Kidney (tissue), 14 donors: ENCODE measurements around the gene GARRE1. TPM values are rescaled to one million over a fixed set of nuclear protein-coding genes. Genes with fewer than 3 reads are reported as not detected.
A peak's percentile ranks its signal among the peaks of the same experiment; 100 is the strongest.

Experiments
- DNase-seq, 5 donors: peaks; one replicate each; pipeline ENCODE4 v3.0.0-alpha.2; 2013 to 2020
- FAIRE-seq: peaks from 2 replicates; lab custom pipeline; 2012; peaks lifted over from hg19 to GRCh38; lab: Jason Lieb, UNC
- H3K27ac ChIP-seq, 2 donors: one replicate each; pipeline ENCODE4 v1.7.0; 2013; ENCODE audit warnings: low read depth in 2 of 2, low read length in 2 of 2, inconsistent platforms in 1 of 2
- H3K27me3 ChIP-seq: one replicate; pipeline ENCODE4 v1.7.1; 2013; ENCODE audit warnings: low read length, inconsistent platforms; ENCODE audit not compliant: control insufficient read depth, insufficient read depth
- H3K36me3 ChIP-seq, 3 donors: one replicate each; pipeline versions ENCODE4 v1.7.0 to v1.7.1; 2013; ENCODE audit warnings: low read length in 3 of 3, control low read depth in 1 of 3, inconsistent platforms in 1 of 3; ENCODE audit not compliant: insufficient read depth in 3 of 3, control insufficient read depth in 2 of 3
- H3K4me1 ChIP-seq, 3 donors: one replicate each; pipeline versions ENCODE4 v1.7.0 to v1.7.1; 2013; ENCODE audit warnings: low read length in 3 of 3, inconsistent platforms in 1 of 3, low read depth in 1 of 3; ENCODE audit not compliant: control insufficient read depth in 2 of 3, insufficient read depth in 2 of 3
- H3K4me3 ChIP-seq, 3 donors: one replicate each; pipeline versions ENCODE4 v1.7.0 to v1.8.1; 2013; ENCODE audit warnings: low read length in 3 of 3, control low read depth in 1 of 3, inconsistent platforms in 1 of 3
- H3K9ac ChIP-seq, 3 donors: one replicate each; pipeline versions ENCODE4 v1.7.0 to v1.7.1; 2013; ENCODE audit warnings: low read length in 3 of 3, control low read depth in 1 of 3, inconsistent platforms in 1 of 3
- H3K9me3 ChIP-seq, 3 donors: one replicate each; pipeline versions ENCODE4 v1.7.0 to v1.7.1; 2013; ENCODE audit warnings: low read length in 3 of 3, control low read depth in 1 of 3, inconsistent platforms in 1 of 3; ENCODE audit not compliant: control insufficient read depth in 2 of 3, insufficient read depth in 1 of 3
- intact Hi-C: fragments of 100-400 bp; cut with DNase I; formaldehyde crosslinking; loops from one replicate; pipeline ENCODE4 v1.11.1; 2022
- polyA plus RNA-seq: library from polyadenylated mRNA; stranded (reverse); fragments of 350-450 nt; fragmentation: Illumina TruSeq; extraction: RNeasy Lipid Tissue Mini Kit (QIAGEN cat#74804); gene quantifications from one replicate; pipeline ENCODE4 v1.2.3, GENCODE V29; 2014; ENCODE audit warnings: low read depth, low replicate concordance; ENCODE audit not compliant: insufficient read depth
- total RNA-seq: library from RNA; stranded (reverse); fragmentation: NEBNext Ultra II Directional; extraction: Animal tissue kit (Norgen Biotek cat#: 25700); gene quantifications from one replicate; pipeline ENCODE4 v1.2.1, GENCODE V29; 2021
- TF ChIP-seq, protein P1 (sequence below): IDR thresholded peaks from 3 replicates; pipeline ENCODE4 v1.5.1; 2012; ENCODE audit warnings: mild to moderate bottlenecking, moderate library complexity, borderline replicate concordance; ENCODE audit not compliant: insufficient read depth; ENCODE audit errors: extremely low read depth
- donor health status: control.
- donor health status: control.
- donor health status: control.
- donor health status: control.
- donor health status: control.
- donor health status: DM: yes; HTN: yes; CAD: no.
- donor health status: Normal renal cell carcinoma (clear cell type).

Gene GARRE1
- total and polyA plus RNA-seq, 2 donors from 2014 or later = 5.5 to 37.7 TPM

DNA sequence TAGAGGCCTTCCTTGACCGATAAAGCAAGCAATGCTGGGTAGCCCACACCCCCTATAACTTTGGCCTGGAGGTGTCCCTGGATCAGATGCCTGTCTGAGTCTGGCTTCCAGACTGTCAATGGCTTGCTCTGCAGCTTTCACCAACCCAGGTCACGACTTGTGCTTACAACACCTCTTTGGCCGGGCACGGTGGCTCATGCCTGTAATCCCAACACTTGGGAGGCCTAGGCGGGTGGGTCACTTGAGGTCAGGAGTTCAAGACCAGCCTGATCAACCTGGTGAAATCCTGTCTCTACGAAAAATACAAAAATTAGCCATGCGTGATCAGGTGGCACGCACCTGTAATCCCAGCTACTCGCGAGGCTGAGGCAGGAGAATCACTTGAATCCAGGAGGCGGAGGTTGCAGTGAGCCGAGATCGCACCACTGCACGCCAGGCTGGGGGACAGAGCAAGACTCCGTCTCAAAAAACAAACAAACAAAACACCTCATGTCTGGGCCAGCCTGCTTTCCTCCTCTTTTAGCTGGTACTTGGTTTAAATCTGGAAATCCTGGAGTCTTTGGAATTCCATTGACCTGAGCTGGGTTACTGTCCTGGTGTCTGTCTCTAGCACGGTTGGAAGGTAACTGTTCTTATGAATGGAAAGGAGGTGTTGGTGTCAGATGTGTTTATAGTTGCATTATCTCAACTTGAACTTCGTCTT is 10.3 kb upstream of the GARRE1 start:
- TF ChIP-seq, protein P1, sequence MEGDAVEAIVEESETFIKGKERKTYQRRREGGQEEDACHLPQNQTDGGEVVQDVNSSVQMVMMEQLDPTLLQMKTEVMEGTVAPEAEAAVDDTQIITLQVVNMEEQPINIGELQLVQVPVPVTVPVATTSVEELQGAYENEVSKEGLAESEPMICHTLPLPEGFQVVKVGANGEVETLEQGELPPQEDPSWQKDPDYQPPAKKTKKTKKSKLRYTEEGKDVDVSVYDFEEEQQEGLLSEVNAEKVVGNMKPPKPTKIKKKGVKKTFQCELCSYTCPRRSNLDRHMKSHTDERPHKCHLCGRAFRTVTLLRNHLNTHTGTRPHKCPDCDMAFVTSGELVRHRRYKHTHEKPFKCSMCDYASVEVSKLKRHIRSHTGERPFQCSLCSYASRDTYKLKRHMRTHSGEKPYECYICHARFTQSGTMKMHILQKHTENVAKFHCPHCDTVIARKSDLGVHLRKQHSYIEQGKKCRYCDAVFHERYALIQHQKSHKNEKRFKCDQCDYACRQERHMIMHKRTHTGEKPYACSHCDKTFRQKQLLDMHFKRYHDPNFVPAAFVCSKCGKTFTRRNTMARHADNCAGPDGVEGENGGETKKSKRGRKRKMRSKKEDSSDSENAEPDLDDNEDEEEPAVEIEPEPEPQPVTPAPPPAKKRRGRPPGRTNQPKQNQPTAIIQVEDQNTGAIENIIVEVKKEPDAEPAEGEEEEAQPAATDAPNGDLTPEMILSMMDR = no peak
- H3K9me3 ChIP-seq = no peaks in the 10 kb centered on the region
- DNase-seq = no peak
- FAIRE-seq = no peak
- intact Hi-C loops = no loop called here
- H3K4me1 ChIP-seq = no peaks in the 10 kb centered on the region
- H3K27me3 ChIP-seq = no peaks in the 10 kb centered on the region
- no peak overlapping the region for H3K27ac ChIP-seq
- H3K4me3 ChIP-seq = no peak overlapping the region
- H3K9ac ChIP-seq = no peak overlapping the region
- no peaks in the 10 kb centered on the region for H3K36me3 ChIP-seq

DNA sequence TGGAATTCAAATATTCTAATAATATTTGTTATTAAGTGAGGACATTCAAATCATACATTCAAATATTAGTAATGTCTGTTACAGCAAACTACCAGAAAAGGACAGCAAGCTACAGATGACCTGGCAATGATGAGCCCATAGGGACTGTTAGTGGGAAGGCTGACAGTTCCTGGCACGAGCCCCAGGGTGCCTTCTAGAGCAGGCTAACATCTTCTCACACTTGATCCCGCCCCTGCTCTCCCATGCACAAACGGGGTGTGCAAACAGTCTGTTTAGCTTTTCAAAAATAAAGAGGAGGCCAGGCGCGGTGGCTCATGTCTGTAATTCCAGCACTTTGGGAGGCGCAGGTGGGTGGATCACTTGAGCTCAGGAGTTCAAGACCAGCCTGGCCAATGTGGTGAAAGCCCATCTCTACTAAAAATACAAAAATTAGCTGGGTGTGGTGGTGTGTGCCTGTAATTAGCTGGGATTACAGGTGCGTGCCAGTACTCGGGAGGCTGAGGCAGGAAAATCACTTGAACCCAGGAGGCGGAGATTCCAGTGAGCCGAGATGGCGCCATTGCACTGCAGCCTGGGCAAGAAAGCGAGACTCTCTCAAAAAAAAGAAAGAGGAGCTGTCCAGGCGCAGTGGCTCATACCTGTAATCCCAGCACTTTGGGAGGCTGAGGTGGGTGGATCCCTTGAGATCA is 9.6 kb upstream of the GARRE1 start:
- H3K9me3 ChIP-seq = no peaks in the 10 kb centered on the region
- H3K27ac ChIP-seq = no peak overlapping the region
- H3K27me3 ChIP-seq = no peaks in the 10 kb centered on the region
- DNase-seq = no peak
- FAIRE-seq = no peak
- H3K4me1 ChIP-seq = no peaks in the 10 kb centered on the region
- H3K9ac ChIP-seq = no peak overlapping the region
- intact Hi-C loops = no loop called here
- TF ChIP-seq, protein P1 = no peak
- H3K36me3 ChIP-seq = no peaks in the 10 kb centered on the region
- H3K4me3 ChIP-seq = no peak overlapping the region

DNA sequence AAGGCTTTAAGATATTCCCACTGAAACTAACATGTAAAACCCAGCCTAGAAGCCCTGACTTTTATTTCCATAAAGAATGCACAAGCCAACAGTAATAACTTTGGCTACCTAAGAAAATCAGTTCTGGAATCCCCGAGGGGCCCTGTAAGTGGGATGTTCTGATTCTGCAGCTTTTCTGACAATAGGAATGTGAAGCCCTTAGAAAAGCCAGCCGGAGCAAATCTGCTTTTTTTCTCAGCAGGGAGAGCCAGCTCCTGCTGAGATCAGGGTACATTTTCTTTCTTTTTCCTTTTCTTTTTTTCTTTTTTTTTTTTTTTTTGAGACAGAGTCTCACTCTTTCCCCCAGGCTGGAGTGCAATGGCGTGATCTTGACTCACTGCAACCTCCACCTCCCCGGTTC is 8.0 kb upstream of the GARRE1 start:
- no peak overlapping the region for H3K9ac ChIP-seq
- intact Hi-C loops = no loop called here
- H3K4me1 ChIP-seq = no peaks in the 10 kb centered on the region
- peak in 1 of 5 donors; percentile 31 for DNase-seq
- no peaks in the 10 kb centered on the region for H3K9me3 ChIP-seq
- no peaks in the 10 kb centered on the region for H3K36me3 ChIP-seq
- TF ChIP-seq, protein P1 = no peak
- H3K4me3 ChIP-seq = no peak overlapping the region
- no peak overlapping the region for H3K27ac ChIP-seq
- H3K27me3 ChIP-seq = no peaks in the 10 kb centered on the region
- no peak for FAIRE-seq
